ENCODE measurements around the gene FGF4.
"Not testable (repeated sequence)": the region's sequence is repeated elsewhere in the genome, so short reads cannot be mapped to it uniquely, and the experiment has no call there.

FGF4 gene

GRCh38 chr11:69764918-69765317, 10.2 kb downstream of the FGF4 start:
- not testable (repeated sequence) for H3K9me3 ChIP-seq (ENCODE audit: insufficient read depth, low read depth, low read length); H3K27me3 ChIP-seq (ENCODE audit: insufficient read depth, low read length); H3K9ac ChIP-seq (ENCODE audit: low read depth, low read length); H3K27ac ChIP-seq (ENCODE audit: low read length); H3K36me3 ChIP-seq (ENCODE audit: insufficient read depth, low read depth, low read length); H3K4me3 ChIP-seq (ENCODE audit: low read length); H3K4me1 ChIP-seq (ENCODE audit: insufficient read depth, low read length)

DNA sequence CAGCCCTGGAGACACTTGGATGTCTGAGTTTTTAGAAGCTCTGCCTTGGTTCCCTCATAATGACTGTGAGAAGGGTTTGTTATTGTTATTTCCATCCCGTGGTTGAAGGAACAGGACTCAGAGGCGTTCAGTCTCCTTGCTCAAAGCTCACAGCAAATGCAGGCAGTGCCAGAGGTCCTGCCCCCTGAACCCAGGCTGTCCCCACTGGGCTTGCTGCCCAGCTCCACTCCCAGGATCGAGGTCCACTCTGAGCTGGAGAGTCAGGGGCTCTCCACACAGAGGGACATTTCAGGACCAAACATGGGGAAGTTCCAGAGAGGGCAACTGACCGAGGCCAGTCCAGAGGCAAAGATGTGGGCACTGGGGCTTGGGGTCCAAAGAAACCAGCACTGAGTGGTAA, 14.8 kb downstream of the FGF4 start:
- Histone ChIP-seq H3K27ac (ENCODE audit: low read length) (no peak overlapping the region), H3K9ac (ENCODE audit: low read depth, low read length) (no peak overlapping the region), H3K4me3 (ENCODE audit: low read length) (no peak overlapping the region), H3K9me3 (ENCODE audit: insufficient read depth, low read depth, low read length) (no peaks in the 10 kb centered on the region), H3K36me3 (ENCODE audit: insufficient read depth, low read depth, low read length) (no peaks in the 10 kb centered on the region), H3K4me1 (ENCODE audit: insufficient read depth, low read length) (no peaks in the 10 kb centered on the region), H3K27me3 (ENCODE audit: insufficient read depth, low read length) (no peaks in the 10 kb centered on the region)

DNA sequence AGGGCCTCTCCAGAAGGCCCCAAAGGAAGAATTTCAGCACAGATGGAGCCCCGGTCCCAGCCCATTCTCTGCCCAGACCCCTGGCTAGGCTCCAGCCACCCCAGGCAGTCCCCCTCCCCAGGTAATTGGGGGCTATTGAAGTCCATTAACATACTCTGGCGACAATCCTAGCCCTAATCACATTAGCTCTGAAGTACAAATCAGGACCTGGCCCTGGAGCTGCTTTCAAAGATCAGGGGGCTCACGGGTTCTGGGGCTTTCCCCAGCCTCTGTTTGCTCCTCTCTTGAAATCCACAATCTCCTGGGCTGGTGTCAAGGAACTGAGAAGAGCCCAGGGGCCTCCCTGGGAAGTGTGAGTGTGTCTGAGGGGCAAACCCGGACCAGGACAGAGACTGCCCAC, 22.3 kb downstream of the FGF4 start:
- no peaks in the 10 kb centered on the region for H3K9me3 ChIP-seq (ENCODE audit: insufficient read depth, low read depth, low read length)
- no peak overlapping the region for H3K9ac ChIP-seq (ENCODE audit: low read depth, low read length)

DNA sequence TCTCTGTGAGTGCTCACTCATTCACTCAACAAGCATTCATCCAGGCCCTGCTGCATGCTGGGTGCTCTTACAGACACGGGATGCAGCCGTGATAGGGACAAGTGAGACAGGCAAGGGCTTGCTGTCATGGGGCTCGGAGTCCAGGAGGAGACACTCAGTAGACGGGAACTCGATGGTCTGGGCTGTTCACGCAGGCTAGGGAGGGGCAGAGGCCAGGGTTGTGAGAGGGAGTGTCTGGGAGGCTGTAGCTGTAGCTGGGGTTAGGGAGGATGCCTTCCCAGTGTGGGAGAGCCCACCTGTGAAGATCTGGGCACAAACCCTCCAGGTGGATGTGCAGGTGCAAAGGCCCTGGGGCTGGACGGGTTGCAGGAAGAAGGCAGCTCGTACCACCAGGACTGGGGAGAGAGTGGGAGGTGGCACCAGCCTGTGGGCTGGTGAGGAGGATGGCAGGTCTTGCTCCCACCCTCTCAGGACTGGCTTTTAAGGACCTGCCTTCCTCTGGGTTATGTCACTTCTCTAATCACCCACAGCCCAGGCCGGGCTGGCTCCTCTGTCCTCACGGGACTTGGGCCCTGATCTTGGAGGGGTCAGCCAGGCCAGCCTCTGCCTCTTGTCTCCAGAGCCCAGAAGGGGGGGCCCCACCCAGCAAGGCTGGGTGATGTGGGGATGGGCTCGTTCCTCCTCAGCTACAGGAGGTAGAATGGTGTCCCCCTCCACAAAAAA, 24.1 kb downstream of the FGF4 start:
- Histone ChIP-seq H3K27ac (ENCODE audit: low read length) (no peak overlapping the region), H3K4me1 (ENCODE audit: insufficient read depth, low read length) (0 out of 2 replicates have a peak, but pooled peaks cover 5% of the 10 kb centered on the region), H3K36me3 (ENCODE audit: insufficient read depth, low read depth, low read length) (no peaks in the 10 kb centered on the region), H3K9me3 (ENCODE audit: insufficient read depth, low read depth, low read length) (no peaks in the 10 kb centered on the region), H3K27me3 (ENCODE audit: insufficient read depth, low read length) (no peaks in the 10 kb centered on the region; the same call in 1 of the 2 replicates), H3K4me3 (ENCODE audit: low read length) (no peak overlapping the region), H3K9ac (ENCODE audit: low read depth, low read length) (no peak overlapping the region)

More for the DNA sequence above, 22.3 kb downstream of the FGF4 start:
- Histone ChIP-seq H3K36me3 (ENCODE audit: insufficient read depth, low read depth, low read length) (no peaks in the 10 kb centered on the region), H3K27me3 (ENCODE audit: insufficient read depth, low read length) (no peaks in the 10 kb centered on the region), H3K4me3 (ENCODE audit: low read length) (no peak overlapping the region), H3K27ac (ENCODE audit: low read length) (no peak overlapping the region), H3K4me1 (ENCODE audit: insufficient read depth, low read length) (0 out of 2 replicates have a peak, but pooled peaks cover 5% of the 10 kb centered on the region)

- H3K9me3 ChIP-seq (ENCODE audit: insufficient read depth, low read depth, low read length) = no peaks in the 10 kb centered on the region
- H3K9ac ChIP-seq (ENCODE audit: low read depth, low read length) = no peak overlapping the region
- no peak overlapping the region for H3K27ac ChIP-seq (ENCODE audit: low read length)
- H3K4me1 ChIP-seq (ENCODE audit: insufficient read depth, low read length) = 0 out of 2 replicates have a peak, but pooled peaks cover 5% of the 10 kb centered on the region
- H3K4me3 ChIP-seq (ENCODE audit: low read length) = no peak overlapping the region
- no peaks in the 10 kb centered on the region; the same call in 1 of the 2 replicates for H3K27me3 ChIP-seq (ENCODE audit: insufficient read depth, low read length)
- H3K36me3 ChIP-seq (ENCODE audit: insufficient read depth, low read depth, low read length) = no peaks in the 10 kb centered on the region
Observed at GRCh38 chr11:69750108-69750850, 24.9 kb downstream of the FGF4 start.

- Histone ChIP-seq H3K27me3 (ENCODE audit: insufficient read depth, low read length) (no peaks in the 10 kb centered on the region; the same call in 1 of the 2 replicates), H3K9ac (ENCODE audit: low read depth, low read length) (no peak overlapping the region), H3K4me3 (ENCODE audit: low read length) (no peak overlapping the region), H3K4me1 (ENCODE audit: insufficient read depth, low read length) (peaks cover 7% of the 10 kb centered on the region; the same call in 1 of the 2 replicates), H3K36me3 (ENCODE audit: insufficient read depth, low read depth, low read length) (no peaks in the 10 kb centered on the region), H3K27ac (ENCODE audit: low read length) (no peak overlapping the region), H3K9me3 (ENCODE audit: insufficient read depth, low read depth, low read length) (no peaks in the 10 kb centered on the region)
Observed at GRCh38 chr11:69748637-69749036, 26.5 kb downstream of the FGF4 start.

DNA sequence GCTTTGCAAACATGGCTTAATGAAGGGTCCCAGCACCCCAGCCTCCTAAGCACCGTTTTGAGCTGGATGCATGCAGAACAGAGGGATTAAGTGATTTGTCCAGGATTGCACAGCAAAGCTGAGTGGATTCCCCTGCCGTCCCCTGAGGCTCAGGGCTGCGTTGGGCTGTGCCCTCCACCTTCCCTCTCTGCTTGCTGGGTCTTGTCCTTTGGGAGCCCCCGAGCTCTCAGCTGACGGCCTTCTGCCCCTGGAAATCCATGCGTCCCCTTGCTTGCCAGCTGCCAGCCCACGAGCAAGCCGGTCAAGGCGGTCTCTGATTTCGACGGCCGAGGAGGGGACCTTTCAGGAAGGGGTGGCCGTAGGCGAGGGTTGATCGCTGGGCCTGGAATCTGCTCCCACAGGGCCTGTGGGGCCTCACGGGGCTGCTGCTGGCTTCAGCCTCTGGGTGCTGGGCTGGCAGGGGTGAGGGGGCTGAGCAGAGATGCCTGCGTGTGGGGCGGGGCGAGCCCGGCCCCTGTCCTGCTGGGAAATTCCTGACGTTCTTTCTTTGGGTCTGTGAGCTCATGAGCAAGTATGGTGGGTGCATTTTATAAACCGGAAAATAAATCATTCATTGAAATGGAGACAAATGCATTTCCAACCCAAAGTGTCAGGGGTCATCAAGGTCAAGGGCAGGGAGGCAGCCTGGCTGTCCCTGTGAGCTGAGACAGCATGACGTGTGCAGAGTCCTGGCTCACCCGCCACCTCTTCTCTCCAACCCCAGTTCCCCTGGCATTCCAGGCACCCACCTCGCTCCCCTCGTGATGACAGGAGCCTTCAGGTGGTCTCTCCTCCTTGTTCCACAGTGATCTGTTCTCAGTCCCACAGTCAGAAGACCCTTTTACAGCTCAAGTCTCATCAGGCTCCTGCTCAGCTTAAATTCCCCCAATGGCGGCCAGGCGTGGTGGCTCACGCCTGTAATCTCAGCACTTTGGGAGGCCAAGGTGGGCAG, 28.1 kb downstream of the FGF4 start:
- Histone ChIP-seq H3K36me3 (ENCODE audit: insufficient read depth, low read depth, low read length) (no peaks in the 10 kb centered on the region), H3K27me3 (ENCODE audit: insufficient read depth, low read length) (no peaks in the 10 kb centered on the region; the same call in 1 of the 2 replicates), H3K9me3 (ENCODE audit: insufficient read depth, low read depth, low read length) (no peaks in the 10 kb centered on the region)

GRCh38 chr11:69746140-69746539, 29.0 kb downstream of the FGF4 start:
- no peaks in the 10 kb centered on the region for H3K36me3 ChIP-seq (ENCODE audit: insufficient read depth, low read depth, low read length)
- H3K27me3 ChIP-seq (ENCODE audit: insufficient read depth, low read length) = no peaks in the 10 kb centered on the region; the same call in 1 of the 2 replicates
- no peak overlapping the region for H3K27ac ChIP-seq (ENCODE audit: low read length)
- peaks cover 7% of the 10 kb centered on the region; the same call in 1 of the 2 replicates for H3K4me1 ChIP-seq (ENCODE audit: insufficient read depth, low read length)
- H3K9ac ChIP-seq (ENCODE audit: low read depth, low read length) = no peak overlapping the region
- no peak overlapping the region for H3K4me3 ChIP-seq (ENCODE audit: low read length)
- no peaks in the 10 kb centered on the region for H3K9me3 ChIP-seq (ENCODE audit: insufficient read depth, low read depth, low read length)

More for the DNA sequence above, 28.1 kb downstream of the FGF4 start:
- Histone ChIP-seq H3K9ac (ENCODE audit: low read depth, low read length) (no peak overlapping the region), H3K4me1 (ENCODE audit: insufficient read depth, low read length) (peaks cover 7% of the 10 kb centered on the region; the same call in 1 of the 2 replicates), H3K4me3 (ENCODE audit: low read length) (no peak overlapping the region), H3K27ac (ENCODE audit: low read length) (no peak overlapping the region)

DNA sequence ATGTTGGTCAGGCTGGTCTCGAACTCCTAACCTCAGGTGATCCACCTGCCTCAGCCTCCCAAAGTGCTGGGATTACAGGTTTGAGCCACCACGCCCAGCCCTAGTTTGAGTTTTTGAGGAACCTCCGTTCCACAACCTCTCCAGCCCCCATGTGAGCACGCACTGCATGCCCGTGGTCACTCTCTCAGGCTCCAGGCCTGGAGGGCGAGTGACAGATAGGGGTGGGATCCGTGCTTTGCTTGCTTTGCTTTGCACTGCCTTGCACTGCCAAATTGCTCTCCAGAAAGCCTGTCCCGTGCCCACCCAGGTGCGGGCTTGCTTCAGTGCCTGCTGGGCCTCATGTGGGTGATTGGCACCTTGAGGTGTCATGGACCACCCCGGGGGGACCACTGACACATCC, 29.9 kb downstream of the FGF4 start:
- Histone ChIP-seq H3K27me3 (ENCODE audit: insufficient read depth, low read length) (no peaks in the 10 kb centered on the region; the same call in 1 of the 2 replicates), H3K27ac (ENCODE audit: low read length) (no peak overlapping the region), H3K4me3 (ENCODE audit: low read length) (no peak overlapping the region), H3K4me1 (ENCODE audit: insufficient read depth, low read length) (peaks cover 4% of the 10 kb centered on the region; the same call in 1 of the 2 replicates), H3K9me3 (ENCODE audit: insufficient read depth, low read depth, low read length) (no peaks in the 10 kb centered on the region), H3K9ac (ENCODE audit: low read depth, low read length) (no peak overlapping the region), H3K36me3 (ENCODE audit: insufficient read depth, low read depth, low read length) (no peaks in the 10 kb centered on the region)

- Histone ChIP-seq H3K27ac (ENCODE audit: low read length) (no peak overlapping the region), H3K9ac (ENCODE audit: low read depth, low read length) (no peak overlapping the region), H3K27me3 (ENCODE audit: insufficient read depth, low read length) (no peaks in the 10 kb centered on the region; the same call in 1 of the 2 replicates), H3K4me3 (ENCODE audit: low read length) (no peak overlapping the region), H3K4me1 (ENCODE audit: insufficient read depth, low read length) (peaks cover 2% of the 10 kb centered on the region; the same call in 1 of the 2 replicates), H3K36me3 (ENCODE audit: insufficient read depth, low read depth, low read length) (no peaks in the 10 kb centered on the region), H3K9me3 (ENCODE audit: insufficient read depth, low read depth, low read length) (no peaks in the 10 kb centered on the region)
Observed at GRCh38 chr11:69744435-69744834, 30.7 kb downstream of the FGF4 start.

- Histone ChIP-seq H3K4me1 (ENCODE audit: insufficient read depth, low read length) (no peaks in the 10 kb centered on the region), H3K36me3 (ENCODE audit: insufficient read depth, low read depth, low read length) (no peaks in the 10 kb centered on the region), H3K27ac (ENCODE audit: low read length) (no peak overlapping the region), H3K9ac (ENCODE audit: low read depth, low read length) (no peak overlapping the region), H3K27me3 (ENCODE audit: insufficient read depth, low read length) (no peaks in the 10 kb centered on the region), H3K4me3 (ENCODE audit: low read length) (no peak overlapping the region), H3K9me3 (ENCODE audit: insufficient read depth, low read depth, low read length) (peaks cover 9% of the 10 kb centered on the region)
Observed at GRCh38 chr11:69734841-69735240, 40.3 kb downstream of the FGF4 start.
